ENCODE results near the gene PCSK5.
"Not testable (repeated sequence)": the region's sequence is repeated elsewhere in the genome, so short reads cannot be mapped to it uniquely, and the experiment has no call there.

Gene PCSK5

DNA sequence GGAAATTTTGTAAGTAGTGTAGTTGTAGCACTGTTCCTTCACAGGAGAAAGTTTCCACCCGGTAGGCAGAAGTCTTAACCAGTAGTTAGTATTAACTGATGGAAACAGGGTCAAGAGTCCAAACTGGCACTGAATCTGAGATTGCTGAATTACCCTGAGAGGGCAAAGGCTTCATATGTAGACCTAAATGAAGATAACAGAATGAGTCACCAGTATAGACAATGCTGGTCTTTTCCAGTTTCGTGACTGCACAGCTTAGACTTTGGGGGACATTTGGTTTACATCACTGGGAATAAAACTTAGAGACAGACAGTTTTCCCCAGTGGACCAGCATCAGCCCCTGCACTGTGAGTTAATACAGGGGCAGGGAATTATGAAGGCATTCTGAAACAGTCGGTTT, 60.5 kb downstream of the PCSK5 start:
- Histone ChIP-seq H3K4me1 (ENCODE audit: insufficient read depth, low read length) (no peaks in the 10 kb centered on the region), H3K9me3 (ENCODE audit: control insufficient read depth, insufficient read depth, low read length) (no peaks in the 10 kb centered on the region)

DNA sequence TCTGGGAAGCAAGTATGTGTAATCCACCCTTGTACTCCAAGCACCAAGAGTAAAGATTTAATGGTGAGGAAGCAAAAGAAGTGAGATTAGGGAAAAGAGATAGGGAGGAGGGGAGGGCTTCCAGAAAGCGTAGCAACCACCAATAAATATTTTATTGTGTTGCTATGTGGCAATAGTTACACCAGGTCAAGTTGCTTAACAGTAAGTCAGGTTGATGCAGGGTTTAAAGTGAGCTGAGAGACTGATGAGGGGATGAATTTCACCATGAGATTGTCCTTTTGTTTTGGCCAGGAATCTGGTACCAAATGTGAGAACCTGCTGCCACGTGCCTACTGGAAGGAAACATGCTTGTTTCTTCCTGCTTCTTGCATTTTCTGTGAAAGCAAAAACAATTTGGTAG, 62.7 kb downstream of the PCSK5 start:
- H3K9me3 ChIP-seq (ENCODE audit: control insufficient read depth, insufficient read depth, low read length): no peaks in the 10 kb centered on the region
- no peak overlapping the region for H3K9ac ChIP-seq (ENCODE audit: low read depth, low read length)
- H3K4me1 ChIP-seq (ENCODE audit: insufficient read depth, low read length): no peaks in the 10 kb centered on the region
- no peaks in the 10 kb centered on the region for H3K36me3 ChIP-seq (ENCODE audit: insufficient read depth, low read length)

More for the DNA sequence above, 60.5 kb downstream of the PCSK5 start:
- Histone ChIP-seq H3K9ac (ENCODE audit: low read depth, low read length) (no peak overlapping the region), H3K36me3 (ENCODE audit: insufficient read depth, low read length) (no peaks in the 10 kb centered on the region)

DNA sequence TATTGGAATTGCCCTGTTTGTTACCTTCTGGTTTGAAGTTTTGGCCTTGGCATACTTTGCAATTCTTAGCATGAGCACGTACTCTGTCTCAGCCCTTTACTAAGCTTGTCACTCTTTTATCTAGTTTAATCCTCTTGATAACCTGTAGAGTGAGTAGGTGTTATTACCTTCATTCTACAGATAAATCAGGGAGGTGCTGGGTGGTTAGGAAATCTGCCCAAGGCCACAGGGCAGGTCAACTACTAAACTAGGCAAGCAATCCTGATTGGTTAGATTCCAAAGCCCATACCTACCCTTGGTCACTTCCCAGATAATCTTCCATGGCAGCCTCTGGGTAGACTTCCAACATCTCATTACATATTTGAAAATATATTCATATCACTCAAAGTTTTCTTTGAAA, 65.7 kb downstream of the PCSK5 start:
- Histone ChIP-seq H3K9ac (ENCODE audit: low read depth, low read length) (no peak overlapping the region), H3K9me3 (ENCODE audit: control insufficient read depth, insufficient read depth, low read length) (no peaks in the 10 kb centered on the region), H3K4me1 (ENCODE audit: insufficient read depth, low read length) (no peaks in the 10 kb centered on the region), H3K36me3 (ENCODE audit: insufficient read depth, low read length) (no peaks in the 10 kb centered on the region)

DNA sequence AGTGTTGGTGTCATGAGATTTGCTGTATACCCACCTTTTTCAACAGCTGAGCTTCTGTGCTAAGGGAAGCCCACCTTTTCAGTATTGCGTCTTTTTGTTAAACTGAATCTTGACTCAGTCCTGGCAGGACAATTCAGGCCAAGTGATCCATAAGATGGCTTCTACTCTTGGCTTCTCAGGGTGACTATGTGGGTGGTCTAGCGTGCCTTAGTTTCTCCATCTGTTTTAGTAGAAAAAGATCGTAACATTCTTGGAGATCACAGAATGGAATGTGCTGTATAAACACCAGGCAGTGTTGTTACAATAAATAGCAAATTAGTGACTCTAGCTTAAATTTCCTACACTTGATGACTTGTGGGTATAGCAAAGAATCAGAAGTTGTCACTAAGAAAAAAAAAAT, 66.6 kb downstream of the PCSK5 start:
- Histone ChIP-seq H3K9ac (ENCODE audit: low read depth, low read length) (no peak overlapping the region), H3K9me3 (ENCODE audit: control insufficient read depth, insufficient read depth, low read length) (no peaks in the 10 kb centered on the region), H3K36me3 (ENCODE audit: insufficient read depth, low read length) (no peaks in the 10 kb centered on the region), H3K4me1 (ENCODE audit: insufficient read depth, low read length) (no peaks in the 10 kb centered on the region)

DNA sequence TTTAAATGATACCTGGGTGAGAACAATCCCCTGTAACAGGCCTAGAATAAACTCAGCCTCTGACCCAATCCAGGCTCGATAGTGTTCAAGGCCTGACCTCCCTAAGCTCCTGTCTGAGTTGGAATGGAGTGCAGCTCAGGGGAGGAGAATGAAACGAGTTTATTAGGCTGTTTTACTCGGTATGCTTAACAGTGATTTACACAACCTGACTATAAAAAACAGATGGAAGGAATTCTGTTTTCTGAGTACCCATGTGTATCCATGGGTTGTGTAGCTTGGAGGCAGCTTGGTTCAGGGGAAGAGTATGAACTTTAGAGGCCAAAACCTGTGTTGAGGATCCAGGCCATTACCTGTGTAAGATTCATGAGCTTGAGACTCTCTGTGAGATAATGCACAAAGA, 67.8 kb downstream of the PCSK5 start:
- Histone ChIP-seq H3K9ac (ENCODE audit: low read depth, low read length) (no peak overlapping the region), H3K9me3 (ENCODE audit: control insufficient read depth, insufficient read depth, low read length) (no peaks in the 10 kb centered on the region), H3K4me1 (ENCODE audit: insufficient read depth, low read length) (no peaks in the 10 kb centered on the region), H3K36me3 (ENCODE audit: insufficient read depth, low read length) (no peaks in the 10 kb centered on the region)

DNA sequence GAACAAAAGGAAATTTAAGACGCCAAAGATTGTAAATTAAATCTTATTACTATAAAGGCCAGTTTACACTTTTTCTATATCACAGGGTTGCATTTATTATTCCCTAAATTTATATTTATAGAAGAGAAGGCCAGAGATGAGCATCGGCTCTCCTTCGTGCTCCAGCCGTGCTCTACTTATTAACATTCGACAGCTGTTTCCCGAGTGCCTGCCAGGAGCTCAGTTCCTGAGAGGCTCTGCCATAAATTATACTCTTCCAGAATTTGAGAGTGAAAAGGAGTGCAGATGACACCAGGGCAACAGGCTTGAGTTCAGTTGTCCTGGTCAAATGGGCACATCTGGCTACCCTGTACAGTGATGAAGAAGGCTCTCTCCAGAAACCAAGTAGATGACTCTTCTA, 70.1 kb downstream of the PCSK5 start:
- no peaks in the 10 kb centered on the region for H3K4me1 ChIP-seq (ENCODE audit: insufficient read depth, low read length)

DNA sequence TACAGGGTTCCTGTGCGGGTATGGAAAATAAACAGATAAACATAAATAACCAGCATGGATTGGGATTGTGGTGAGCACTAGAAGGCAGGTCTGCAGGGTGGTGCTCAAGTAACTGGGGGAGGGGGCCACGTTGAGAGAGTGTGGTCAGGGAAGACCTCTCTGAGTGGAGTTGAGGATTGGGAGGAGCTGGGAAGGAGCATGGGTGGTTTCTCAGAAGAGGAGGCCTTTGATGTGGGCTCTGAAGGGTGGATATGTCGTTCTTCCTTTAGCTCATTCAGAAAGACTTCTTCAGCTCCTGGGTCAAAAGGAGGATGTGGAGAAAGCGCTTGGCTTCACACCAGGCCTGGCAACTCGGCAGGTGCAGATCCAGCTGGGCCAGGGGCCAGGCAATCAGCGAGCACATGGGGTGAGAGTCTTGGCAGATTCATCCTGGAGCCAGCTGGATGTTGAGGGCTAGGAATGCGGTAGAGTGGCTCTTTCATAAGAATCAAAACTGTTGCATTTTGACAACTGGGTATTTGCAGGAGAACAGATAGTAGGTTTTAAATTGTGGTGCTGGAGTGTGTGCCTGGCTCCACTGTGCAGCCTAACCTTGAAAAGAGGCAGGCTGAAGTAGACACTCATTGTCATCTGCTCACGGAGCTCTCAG, 71.7 kb downstream of the PCSK5 start:
- H3K36me3 ChIP-seq (ENCODE audit: insufficient read depth, low read length): no peaks in the 10 kb centered on the region
- no peaks in the 10 kb centered on the region for H3K4me1 ChIP-seq (ENCODE audit: insufficient read depth, low read length)
- H3K9me3 ChIP-seq (ENCODE audit: control insufficient read depth, insufficient read depth, low read length): no peaks in the 10 kb centered on the region
- no peak overlapping the region for H3K9ac ChIP-seq (ENCODE audit: low read depth, low read length)

More for the DNA sequence above, 70.1 kb downstream of the PCSK5 start:
- no peaks in the 10 kb centered on the region for H3K9me3 ChIP-seq (ENCODE audit: control insufficient read depth, insufficient read depth, low read length)
- H3K9ac ChIP-seq (ENCODE audit: low read depth, low read length): no peak overlapping the region
- no peaks in the 10 kb centered on the region for H3K36me3 ChIP-seq (ENCODE audit: insufficient read depth, low read length)

DNA sequence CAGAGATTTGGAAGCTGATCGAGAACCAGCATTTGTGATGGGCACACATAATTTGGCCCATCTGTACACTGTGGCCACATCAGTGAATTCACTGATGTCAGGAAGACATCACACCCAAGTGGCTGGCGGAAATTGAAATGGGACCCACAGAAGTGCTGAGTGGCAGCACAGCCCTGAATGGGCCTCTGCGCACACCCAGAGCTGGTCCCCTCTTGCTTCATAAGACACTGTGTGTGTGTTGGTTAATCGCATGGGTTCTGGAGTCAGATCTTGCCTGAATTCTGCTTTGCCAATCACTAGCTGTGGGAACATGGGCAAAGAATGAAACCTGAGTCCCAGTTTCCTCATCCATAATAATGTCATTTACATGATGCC, 72.2 kb downstream of the PCSK5 start:
- Histone ChIP-seq H3K9ac (ENCODE audit: low read depth, low read length) (no peak overlapping the region), H3K9me3 (ENCODE audit: control insufficient read depth, insufficient read depth, low read length) (no peaks in the 10 kb centered on the region)

DNA sequence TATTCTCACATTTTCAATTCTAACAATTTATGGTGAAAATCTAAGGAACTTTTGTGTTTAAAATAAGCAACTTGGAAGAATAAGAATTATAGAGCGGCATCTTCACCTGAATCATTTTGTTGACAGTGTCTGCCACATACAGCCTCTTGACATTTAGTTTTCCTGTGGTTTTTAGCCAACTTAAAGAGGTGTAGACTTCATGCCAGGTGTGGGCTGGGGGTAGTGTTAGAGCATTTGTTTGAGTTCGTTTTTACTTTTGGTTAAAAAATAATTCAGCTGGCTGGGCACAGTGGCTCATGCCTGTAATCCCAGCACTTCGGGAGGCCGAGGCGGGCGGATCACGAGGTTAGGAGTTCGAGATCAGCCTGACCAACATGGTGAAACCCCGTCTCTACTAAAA, 72.8 kb downstream of the PCSK5 start:
- H3K4me1 ChIP-seq (ENCODE audit: insufficient read depth, low read length); H3K9ac ChIP-seq (ENCODE audit: low read depth, low read length); H3K36me3 ChIP-seq (ENCODE audit: insufficient read depth, low read length); H3K9me3 ChIP-seq (ENCODE audit: control insufficient read depth, insufficient read depth, low read length): not testable (repeated sequence)

More for the DNA sequence above, 72.2 kb downstream of the PCSK5 start:
- H3K36me3 ChIP-seq (ENCODE audit: insufficient read depth, low read length): no peaks in the 10 kb centered on the region
- H3K4me1 ChIP-seq (ENCODE audit: insufficient read depth, low read length): no peaks in the 10 kb centered on the region

DNA sequence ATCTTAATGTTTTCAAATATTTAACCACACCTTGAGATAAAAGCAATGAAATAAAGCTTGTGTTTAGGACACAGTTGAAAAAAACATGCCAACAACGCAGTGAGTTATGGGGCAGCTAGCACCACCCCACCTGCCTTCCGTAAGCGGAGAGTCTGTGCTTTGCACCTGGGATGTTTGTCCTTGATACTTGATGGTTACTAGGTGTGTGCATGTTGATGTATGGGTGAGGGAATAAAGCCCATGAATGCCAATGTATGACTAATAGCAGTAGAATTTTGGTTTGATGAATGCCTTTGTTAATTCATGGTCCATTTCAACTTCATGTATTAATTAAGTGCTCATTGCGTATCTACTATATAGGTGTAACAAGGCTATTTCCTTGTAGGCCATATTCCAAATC, 74.0 kb downstream of the PCSK5 start:
- H3K4me1 ChIP-seq (ENCODE audit: insufficient read depth, low read length): no peaks in the 10 kb centered on the region
- no peaks in the 10 kb centered on the region for H3K36me3 ChIP-seq (ENCODE audit: insufficient read depth, low read length)
- no peaks in the 10 kb centered on the region for H3K9me3 ChIP-seq (ENCODE audit: control insufficient read depth, insufficient read depth, low read length)
- H3K9ac ChIP-seq (ENCODE audit: low read depth, low read length): no peak overlapping the region

DNA sequence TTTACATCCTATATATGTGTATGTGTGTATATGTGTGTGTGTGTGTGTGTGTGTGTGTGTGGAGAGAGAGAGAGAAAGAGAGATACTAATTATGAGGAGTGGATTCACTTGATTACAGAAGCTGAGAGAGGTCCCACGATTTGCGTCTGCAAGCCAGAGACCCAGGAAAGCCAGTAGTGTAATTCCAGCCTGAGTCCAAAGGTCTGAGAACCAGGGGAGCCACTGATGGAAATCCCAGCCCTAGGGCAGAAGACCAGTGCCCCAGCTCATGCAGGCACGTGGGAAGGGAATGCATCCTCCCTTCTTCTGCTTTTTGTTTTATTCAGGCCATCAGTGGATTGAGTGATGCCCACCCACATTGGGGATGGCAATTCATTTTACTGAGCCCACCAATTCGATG, 74.8 kb downstream of the PCSK5 start:
- no peaks in the 10 kb centered on the region for H3K36me3 ChIP-seq (ENCODE audit: insufficient read depth, low read length)
- H3K4me1 ChIP-seq (ENCODE audit: insufficient read depth, low read length): no peaks in the 10 kb centered on the region
- H3K9ac ChIP-seq (ENCODE audit: low read depth, low read length): no peak overlapping the region
- H3K9me3 ChIP-seq (ENCODE audit: control insufficient read depth, insufficient read depth, low read length): no peaks in the 10 kb centered on the region

DNA sequence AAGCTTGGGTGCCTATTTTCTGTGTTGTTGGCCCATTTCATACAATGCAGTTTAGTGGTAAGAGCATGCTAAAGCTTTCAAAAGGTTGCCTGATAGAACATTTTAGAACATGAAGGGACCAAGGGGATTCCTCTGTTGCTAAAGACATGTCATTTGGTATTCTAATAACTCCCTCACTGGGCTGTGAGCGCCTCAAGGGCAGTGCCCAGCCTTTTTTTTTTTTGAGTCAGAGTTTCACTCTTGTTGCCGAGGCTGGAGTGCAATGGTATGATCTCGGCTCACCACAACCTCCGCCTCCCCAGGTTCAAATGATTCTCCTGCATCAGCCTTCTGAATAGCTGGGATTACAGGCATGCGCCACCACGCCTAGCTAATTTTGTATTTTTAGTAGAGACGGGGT, 77.1 kb downstream of the PCSK5 start:
- Histone ChIP-seq H3K9ac (ENCODE audit: low read depth, low read length) (no peak overlapping the region), H3K4me1 (ENCODE audit: insufficient read depth, low read length) (no peaks in the 10 kb centered on the region), H3K36me3 (ENCODE audit: insufficient read depth, low read length) (no peaks in the 10 kb centered on the region), H3K9me3 (ENCODE audit: control insufficient read depth, insufficient read depth, low read length) (no peaks in the 10 kb centered on the region)

DNA sequence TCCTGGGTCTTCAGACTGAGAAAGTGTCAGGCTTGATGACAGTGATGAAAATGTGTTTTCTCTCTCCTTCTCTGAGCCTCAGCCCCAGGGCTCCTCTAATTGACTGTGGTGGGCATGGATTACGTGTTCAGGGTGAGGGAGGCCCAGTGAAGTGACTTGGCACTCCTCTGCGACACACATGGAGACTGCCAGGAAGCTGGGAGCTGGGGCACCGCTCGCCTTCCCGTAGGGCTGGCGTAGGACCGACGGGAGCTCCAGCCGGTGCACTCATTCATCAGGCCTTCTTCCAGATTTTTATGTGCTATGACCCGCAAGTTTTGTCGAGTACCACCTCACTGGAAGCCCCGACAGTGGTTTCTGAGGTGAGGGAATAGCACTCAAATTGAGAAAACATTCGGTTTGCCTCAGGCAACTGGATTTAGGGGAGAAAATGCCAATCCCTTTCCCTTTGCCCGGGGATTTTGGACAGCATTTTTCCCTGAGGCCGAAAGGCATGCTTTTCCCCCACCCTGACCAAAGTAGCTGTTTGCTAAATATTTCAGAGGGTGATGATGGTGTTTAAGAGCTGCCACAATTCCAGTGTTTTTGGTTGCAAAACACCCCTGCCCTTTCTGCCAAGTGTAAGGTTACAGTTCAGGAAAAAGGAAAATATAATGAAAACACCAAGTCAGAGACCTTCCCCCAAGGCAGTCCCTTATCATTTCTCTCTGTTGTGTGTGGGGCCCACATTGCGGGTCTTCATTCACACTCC, 83.7 kb downstream of the PCSK5 start:
- Histone ChIP-seq H3K9me3 (ENCODE audit: control insufficient read depth, insufficient read depth, low read length) (no peaks in the 10 kb centered on the region), H3K36me3 (ENCODE audit: insufficient read depth, low read length) (no peaks in the 10 kb centered on the region), H3K9ac (ENCODE audit: low read depth, low read length) (no peak overlapping the region), H3K4me1 (ENCODE audit: insufficient read depth, low read length) (peaks cover 19% of the 10 kb centered on the region)

DNA sequence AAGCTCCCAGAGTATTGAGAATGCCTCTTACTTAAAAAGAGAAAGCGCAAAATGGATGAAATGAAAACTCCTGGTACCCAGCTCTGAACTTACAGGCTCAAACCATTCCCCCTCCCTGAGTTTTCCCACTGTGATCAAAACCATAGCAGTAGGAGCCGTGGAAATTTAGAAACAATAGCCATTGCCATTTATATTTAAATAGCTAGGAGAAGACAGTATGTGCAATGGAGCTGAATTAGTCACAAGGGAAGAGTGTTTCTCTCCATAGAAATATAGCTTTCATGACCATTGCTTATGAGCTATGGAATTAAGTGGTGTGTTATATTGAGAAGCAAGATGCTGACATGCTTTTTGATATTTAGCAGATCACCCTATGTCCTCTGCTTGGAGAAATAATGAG, 84.6 kb downstream of the PCSK5 start:
- Histone ChIP-seq H3K9me3 (ENCODE audit: control insufficient read depth, insufficient read depth, low read length) (no peaks in the 10 kb centered on the region), H3K4me1 (ENCODE audit: insufficient read depth, low read length) (peaks cover 19% of the 10 kb centered on the region), H3K36me3 (ENCODE audit: insufficient read depth, low read length) (no peaks in the 10 kb centered on the region), H3K9ac (ENCODE audit: low read depth, low read length) (no peak overlapping the region)

DNA sequence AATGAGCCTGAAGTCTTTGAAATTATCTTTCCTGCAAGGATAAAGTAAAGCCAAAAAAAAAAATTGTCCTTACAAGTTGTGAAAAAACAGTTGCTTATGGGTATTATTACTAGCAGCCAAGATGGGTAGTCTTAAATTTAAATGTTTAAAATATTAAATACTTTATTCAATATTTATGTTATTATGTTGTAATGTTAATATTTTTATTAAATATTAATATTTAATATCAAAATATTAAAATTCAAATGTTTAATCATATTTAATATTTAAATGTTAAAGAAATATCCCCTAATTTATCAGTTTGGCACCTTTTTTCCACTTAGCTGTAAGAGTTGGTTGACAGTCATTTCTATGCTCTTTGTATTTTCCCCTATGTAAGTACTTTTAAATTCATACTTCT, 86.1 kb downstream of the PCSK5 start:
- Histone ChIP-seq H3K4me1 (ENCODE audit: insufficient read depth, low read length) (peaks cover 19% of the 10 kb centered on the region), H3K36me3 (ENCODE audit: insufficient read depth, low read length) (no peaks in the 10 kb centered on the region), H3K9ac (ENCODE audit: low read depth, low read length) (no peak overlapping the region), H3K9me3 (ENCODE audit: control insufficient read depth, insufficient read depth, low read length) (no peaks in the 10 kb centered on the region)
